Measurements from ENCODE around the gene RDH5.

RDH5 gene, protein sequence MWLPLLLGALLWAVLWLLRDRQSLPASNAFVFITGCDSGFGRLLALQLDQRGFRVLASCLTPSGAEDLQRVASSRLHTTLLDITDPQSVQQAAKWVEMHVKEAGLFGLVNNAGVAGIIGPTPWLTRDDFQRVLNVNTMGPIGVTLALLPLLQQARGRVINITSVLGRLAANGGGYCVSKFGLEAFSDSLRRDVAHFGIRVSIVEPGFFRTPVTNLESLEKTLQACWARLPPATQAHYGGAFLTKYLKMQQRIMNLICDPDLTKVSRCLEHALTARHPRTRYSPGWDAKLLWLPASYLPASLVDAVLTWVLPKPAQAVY

DNA sequence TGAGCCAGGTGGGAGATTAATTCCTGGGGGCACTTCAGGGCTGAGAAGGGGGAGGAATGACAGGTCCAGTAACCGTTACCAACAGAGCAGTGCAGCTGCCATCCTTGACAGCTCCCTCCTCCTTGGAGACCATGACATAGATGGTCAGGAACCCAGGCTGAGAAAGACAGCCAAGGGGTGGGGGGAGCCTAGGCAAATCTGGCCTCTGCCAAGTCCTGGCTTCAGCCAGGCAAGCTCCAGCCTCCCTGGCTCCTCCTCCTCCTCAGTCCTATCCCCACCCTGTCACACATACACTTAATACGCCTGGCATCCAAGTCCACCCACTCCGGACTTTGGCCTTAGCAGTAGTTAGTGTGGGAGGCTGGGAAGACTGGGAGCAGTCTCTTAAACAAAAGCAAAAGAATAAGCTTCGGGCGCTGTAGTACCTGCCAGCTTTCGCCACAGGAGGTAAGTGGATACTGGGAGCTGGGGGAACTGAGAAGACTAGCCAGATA is at the start of gene RDH5:
Gene RDH5 (plus strand): TSS at position 323 of the 494 bp plus-strand sequence. CDS start 792 bp downstream, outside the sequence.
- DNase-seq = no peak

DNA sequence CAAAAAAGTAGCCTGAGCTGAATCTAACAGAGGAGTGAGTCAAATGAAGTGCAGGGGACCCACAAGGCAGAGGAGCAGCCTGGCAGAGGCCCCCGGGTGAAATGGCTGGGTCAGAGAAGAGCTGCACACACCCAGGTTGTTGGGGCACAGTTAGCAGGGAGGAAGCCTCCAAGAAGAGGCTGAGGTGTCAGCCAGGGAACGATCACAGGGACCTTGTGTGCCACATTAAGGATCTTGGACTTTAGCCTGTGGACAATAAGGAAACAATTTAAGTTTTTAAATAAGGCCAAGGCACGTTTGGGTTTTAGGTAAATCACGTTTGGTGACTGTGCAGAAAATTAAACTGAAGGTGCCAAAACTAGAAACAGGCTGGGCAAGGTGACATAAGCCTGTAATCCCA is 48.4 kb upstream of the RDH5 start:
- DNase-seq = no peak

DNA sequence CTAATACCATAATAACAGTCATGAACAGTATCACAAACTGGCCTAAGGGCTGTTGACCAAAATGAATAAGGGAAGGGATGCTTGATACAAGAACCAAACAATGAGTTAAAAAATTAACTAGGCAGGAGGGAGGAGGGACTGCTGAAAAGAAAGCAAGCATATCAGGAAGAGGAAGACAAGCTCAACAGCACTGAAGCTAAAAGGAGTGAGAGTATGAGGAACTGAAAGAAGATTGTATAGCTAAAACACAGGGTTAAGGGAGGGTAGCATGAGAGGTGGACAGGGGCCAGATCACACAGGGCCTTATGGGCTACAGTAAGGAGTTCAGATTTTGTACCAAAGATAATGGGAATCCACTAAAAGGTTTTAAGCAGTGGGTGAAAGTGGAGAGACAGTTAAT is 46.6 kb upstream of the RDH5 start:
- DNase-seq = no peak

DNA sequence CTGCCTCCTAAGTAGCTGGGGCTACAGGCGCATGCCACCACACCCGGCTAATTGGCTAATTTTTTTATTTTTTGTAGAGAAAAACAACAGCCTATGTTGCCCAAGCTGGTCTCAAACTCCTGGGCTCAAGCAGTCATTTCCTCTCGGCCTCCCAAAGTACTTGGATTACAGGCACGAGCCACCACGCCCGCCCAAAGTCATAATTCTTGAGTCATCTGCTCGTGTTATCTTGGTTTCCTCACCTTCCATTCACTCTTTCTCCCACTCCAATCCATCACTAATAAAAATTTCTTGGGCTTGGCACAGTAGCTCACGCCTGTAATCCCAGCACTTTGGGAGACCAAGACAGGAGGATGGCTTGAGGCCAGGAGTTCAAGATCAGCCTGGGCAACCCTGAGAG is 44.5 kb upstream of the RDH5 start:
- DNase-seq = no peak

DNA sequence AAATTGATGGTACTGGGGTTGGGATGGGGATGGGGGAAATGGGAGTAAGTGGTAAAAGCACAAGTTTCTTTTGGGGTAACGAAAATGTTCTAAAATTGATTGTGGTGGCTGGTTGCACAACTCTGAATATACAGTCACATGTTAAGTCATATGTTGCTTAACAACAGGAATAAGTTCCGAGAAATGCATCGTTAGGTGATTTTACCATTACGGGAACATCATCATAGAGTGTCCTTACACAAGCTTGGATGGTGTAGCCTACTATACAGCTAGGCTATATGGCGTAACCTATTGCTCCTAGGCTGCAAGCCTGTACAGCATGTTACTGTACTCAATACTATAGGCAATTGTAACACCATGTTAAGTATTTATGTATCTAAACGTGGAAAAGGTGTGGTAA is 43.5 kb upstream of the RDH5 start:
- DNase-seq = no peak

DNA sequence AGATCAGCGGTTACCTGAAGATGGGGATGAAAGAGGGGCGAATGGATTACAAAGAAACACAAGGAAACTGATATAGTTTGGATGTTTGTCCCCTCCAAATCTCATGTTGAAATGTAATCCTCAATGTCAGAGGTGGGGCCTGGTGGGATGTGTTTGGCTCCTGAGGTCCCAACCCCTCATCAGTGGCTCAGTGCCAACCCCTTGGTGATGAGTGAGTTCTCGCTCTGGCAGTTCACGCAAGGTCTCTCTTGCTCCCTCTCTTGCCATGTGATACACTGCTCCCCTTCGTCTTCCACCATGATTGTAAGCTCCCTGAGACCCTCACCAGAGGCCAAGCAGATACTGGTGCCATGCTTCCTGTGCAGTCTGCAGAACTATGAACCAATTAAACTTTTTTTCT is 40.5 kb upstream of the RDH5 start:
- DNase-seq = no peak

DNA sequence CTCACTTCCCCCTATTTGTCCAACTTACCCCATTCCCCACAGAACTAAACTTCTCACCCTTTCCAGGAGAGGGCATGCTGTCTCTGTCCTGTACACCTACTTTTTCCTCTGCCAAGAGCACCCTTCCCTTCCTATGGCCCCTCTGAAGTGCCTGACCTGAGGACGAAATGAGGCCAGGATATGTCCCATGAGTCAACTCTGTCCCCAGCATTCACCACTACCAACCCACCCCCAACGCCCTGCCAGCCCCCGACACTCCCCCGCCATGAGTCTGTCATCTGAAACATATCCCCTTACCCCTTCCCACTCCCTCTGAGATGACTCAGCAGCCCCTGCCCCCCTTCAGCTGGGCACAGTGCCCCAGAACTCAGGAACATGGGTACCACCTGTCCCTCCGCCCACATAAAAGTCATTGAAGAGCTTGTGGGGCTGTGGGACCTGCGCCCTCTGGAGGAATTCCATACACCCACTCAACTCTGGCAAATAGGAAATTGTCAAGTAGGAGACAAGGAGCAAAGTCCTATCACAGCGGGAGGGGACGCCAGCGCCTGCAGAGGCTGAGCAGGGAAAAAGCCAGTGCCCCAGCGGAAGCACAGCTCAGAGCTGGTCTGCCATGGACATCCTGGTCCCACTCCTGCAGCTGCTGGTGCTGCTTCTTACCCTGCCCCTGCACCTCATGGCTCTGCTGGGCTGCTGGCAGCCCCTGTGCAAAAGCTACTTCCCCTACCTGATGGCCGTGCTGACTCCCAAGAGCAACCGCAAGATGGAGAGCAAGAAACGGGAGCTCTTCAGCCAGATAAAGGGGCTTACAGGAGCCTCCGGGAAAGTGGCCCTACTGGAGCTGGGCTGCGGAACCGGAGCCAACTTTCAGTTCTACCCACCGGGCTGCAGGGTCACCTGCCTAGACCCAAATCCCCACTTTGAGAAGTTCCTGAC is 38.8 kb upstream of the RDH5 start:
- no peak for DNase-seq

DNA sequence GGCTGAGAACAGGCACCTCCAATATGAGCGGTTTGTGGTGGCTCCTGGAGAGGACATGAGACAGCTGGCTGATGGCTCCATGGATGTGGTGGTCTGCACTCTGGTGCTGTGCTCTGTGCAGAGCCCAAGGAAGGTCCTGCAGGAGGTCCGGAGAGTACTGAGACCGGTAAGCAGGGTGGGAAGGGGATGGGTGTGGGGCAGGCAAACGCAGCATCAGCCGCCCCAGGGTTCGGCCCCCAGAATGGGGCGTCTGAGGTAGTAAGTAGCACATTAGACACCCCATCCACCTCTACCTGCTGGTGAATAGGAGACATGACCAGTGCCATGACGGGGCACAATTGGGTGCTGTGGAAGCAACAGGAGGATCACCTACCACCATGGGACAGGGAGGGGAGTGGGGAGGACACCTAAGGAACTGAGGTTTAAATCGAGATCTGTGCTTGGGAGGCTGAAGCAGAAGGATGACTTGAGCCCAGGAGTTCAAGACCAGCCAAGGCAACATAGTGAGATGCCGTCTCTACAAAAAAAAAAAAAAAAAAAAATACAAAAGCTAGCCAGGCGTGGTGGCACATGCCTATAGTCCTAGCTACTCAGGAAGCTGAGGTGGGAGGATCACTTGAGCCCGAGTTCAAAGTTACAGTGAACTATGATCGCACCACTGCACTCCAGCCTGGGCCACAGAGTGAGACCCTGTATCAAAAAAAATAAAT is 38.0 kb upstream of the RDH5 start:
- DNase-seq = no peak

DNA sequence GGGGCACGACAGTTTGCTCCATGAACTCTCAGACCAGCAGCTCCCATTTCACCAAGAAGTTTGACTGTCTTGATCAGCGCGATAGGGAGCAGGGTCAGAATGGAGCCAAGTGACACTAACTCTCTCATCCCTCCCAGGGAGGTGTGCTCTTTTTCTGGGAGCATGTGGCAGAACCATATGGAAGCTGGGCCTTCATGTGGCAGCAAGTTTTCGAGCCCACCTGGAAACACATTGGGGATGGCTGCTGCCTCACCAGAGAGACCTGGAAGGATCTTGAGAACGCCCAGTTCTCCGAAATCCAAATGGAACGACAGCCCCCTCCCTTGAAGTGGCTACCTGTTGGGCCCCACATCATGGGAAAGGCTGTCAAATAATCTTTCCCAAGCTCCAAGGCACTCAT is 36.5 kb upstream of the RDH5 start:
- DNase-seq = no peak

DNA sequence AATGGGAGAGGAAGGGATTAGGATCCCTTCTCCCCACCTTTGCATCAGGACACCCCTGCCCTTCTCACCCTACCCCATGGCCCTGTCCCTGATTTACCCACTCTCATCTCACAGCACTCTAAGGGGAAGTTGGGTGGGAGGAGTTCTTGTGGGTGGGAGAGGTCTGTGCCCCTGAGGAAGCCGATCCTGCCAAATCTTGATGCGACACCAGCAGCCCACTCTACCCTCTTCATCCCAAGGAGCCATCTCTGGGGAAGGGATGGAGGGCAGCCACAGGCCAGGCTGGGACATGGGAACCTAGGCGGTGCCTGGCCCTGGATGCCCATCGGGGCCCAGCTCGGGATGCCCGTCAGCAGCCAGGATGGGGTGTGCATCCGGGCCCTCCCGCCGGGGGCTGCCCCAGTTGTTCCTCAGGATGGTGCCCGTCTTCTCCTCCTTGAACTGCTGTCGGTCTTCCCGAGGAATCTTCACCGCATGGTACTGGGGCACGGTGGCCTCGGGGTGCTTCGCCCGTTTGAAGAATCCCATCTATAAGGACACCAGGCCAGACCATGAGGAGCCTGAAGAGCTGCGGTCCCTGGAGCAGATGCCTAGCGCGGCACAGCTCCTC is 35.3 kb upstream of the RDH5 start:
- DNase-seq = no peak

DNA sequence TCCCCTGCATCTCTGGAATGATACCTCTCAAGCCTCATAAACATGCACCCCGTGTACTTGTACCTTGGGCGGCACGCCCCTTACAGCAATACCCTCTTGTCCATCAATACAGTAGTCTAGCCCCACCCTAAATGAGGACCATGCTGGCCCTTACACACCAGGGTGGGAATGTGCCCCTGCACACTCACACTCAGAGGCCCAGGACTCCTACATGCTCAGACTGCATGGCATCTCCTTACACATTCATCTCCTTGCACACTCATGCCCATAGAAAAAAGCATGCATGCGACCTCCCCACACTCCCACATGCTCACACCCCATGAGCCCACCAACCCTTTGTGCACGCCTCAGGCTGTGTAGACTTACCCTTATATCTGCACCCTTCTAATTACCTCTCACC is 34.5 kb upstream of the RDH5 start:
- DNase-seq = no peak

DNA sequence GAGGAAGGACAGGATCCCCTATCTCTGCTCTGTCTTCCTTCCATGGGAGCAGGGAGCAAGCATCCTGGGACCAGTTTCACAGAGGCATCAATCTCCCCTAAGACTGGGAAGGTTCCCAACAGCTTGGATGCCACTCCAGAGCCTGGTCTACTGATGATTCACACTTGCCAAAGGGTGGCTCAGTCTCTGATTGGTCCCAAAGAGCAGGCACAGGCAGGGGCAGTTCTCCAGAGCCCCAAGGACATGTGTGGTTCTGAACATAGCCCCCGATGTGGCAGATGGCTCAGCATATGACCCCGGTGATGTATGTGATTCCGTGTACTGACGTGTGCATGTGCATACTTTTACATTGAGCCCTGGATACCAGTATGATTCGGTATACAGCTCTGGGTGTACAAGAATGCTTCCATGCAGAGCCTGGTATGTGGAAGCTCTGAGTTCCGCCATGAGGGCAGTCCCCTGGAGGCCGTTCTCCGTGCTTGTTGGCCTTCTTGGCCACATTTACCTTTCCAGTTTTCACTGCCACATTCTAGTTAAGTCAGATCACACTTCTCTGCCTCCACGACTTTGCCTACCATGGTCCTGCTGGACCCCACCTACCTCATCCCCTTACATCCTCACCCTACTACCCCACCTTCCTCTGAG is 33.7 kb upstream of the RDH5 start:
- no peak for DNase-seq

DNA sequence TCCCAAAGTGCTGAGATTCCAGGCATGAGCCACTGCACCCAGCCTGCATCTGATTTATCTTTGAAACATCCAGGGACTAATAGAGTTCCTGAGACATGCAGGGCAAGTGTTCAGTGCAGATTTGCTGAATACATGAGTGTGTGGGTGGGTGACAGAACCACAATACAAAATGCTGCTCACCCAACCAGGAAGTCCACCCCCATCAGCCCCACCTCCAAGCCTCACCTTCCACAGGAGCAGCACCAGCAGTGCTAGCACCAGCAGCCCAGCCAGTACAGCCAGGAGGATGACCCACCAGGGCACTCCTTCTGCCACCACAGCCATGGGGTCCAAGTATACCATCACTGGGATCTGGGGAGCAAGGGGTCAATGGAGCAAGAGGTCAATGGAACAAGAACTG is 32.4 kb upstream of the RDH5 start:
- no peak for DNase-seq

DNA sequence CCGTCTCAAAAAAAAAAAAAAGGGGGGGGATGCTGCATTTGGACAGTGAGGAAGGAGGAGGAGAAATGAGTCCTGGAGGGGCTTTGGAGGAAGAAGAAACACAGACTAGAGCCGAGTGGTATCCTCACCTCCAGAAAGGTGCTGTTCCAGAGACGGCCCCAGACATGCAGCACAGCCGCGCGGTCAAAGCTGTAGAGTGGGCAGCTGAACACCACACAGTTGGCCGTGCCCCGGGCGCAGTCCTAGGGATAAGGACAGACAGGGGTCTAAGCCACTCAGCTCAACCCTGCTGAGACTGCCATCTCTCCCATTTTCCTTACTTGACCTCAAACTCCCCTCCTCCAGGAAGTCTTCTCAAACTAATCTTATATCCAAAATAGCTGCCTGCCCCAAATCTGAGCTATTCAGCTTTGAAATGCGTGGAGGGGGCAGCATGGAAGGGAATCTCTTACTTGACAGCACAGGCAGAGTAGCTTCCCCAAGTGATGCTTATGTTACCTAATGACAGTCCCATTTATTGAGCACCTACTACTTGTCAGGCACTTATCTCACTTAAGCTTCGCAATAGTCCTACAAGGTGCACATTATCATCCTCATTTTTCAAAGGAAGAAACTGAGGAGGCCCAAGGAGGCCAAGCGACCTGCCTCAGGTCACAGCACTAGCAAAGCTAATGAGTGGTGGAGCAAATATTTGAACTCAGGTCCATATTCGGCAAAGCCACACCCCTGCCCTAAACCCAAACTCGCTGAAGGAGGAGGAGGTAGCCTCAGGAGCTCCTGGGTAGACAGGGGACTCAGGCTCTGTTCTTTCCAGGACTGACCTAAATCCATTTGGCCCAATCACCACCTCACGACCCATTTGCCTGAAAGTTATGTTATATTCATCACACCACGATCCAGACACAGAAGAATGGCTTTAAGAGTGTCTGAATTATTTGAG is 31.2 kb upstream of the RDH5 start:
- DNase-seq = no peak

DNA sequence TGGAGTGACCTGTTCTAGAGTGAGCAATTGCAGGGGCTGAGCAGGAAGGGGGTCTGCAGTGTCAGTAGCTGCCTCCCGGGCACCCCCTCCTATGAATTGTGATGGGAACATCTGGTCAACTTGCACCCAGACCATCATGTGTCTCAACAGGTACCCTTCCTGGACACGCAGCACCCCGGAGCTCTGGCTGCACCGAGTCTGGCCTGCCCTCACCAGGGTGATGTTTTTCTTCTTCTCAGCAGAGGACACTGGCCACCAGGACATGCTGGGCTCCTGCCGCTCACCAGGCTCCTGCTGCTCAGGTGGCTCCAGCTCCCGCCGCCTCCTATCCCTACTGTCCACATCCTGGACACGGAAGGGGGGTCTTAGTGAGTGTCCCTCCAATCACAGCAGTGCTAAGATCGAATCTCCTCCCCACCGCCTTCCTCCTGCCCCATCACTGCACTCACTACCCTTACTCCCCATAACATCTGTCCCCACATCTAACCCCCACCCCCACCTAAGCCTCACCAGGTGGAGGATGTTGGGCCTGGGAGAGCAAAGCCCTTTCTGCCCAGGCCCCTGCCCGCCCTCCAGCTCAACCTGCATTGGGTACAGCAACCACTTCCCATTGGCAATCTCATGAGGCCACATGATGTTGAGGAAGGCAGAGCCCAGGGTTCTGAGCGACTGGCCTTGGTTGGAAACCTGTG is 27.4 kb upstream of the RDH5 start:
- DNase-seq = no peak

DNA sequence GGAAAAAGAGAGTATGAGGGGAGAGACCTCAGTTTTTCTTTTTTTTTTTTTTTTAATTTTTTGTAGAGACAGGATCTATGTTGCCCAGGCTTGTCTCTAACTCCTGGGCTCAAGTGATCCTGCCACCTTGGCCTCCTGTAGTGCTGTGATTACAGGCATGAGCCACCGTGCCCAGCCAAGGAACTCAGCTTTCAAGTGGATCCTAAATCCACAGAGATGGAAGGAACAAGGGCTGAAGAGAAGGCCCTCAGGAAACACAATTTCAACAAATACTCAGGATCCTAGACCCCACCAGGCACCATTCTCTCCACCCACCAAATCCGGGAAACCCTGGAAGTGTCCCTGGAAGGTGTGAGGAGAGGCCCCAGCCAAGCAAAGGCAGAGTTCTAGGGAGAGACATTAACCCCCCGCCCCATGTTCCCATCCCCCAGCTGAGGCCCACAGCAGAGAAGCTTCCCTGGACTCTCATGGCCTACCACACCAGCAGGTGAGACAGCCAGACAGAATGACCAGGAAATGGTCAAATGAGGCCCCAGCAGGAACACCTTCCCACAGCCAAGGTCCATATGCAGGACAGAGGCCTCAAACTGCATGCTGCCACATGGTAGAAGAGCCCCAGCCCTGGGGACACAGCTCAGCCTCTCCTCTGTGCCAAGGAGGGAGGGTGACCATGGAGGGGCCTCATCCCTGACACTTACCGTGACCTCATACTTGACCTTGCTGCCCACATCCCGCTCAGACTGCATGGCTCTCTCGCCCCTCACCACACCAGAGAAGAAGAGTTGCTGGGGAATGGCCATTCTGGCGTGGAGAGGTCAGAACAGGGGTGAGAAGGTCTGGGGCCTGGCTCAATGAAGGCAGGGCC is 26.6 kb upstream of the RDH5 start:
- no peak for DNase-seq

DNA sequence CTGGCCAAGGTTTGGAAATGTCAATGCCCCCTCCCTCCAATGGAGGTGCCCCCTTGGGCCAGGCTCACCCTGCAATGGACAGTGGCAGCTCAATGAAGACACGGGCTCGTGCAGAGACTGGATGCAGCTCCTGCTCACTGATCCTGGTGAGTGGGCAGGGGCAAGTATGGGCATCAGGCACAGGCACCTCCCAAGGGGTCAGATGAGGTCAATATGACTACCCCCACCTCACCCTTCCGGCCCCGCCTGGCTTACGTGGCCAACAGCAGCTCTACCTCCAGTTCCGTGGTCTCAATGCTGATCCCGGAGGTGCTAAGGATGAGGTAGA is 26.0 kb upstream of the RDH5 start:
- no peak for DNase-seq

DNA sequence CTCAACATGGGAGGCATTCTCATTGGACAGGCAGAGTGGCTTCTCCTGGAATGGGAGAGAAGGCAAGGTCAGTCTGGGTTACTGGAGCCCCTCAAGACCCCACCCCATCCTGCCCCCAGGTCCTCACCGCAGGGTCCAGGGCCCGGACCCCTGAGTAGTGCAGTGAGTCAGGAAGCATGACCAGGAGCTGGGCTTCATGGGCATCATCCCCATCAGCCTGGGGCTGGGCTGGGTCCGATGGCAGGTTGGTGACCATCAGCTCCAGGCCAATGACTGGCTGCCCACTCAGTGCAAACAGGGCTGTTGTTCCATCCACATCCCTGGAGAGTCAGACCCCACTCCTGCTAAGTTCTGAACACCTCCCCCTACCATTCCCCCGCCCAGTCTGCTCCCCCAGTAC is 25.5 kb upstream of the RDH5 start:
- no peak for DNase-seq

DNA sequence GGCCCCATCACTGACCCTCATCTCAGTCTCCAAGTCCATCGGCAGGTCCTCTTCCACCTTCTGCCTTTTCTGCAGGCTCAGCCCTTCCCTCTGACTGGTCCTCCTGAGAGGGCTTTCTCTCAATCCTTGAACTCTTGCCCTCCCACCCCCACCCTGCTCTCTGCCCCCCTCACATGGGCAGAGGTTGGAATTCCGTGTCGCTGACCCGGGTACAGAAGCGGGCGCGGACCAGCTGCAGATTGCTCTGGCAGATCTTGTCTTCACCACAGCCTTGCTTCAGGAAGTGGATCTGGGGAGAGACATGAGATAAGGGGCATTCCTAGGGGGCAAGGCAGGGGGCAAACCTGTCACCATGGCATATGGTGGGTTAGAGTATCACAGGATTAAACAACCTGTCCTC is 24.8 kb upstream of the RDH5 start:
- DNase-seq = no peak

DNA sequence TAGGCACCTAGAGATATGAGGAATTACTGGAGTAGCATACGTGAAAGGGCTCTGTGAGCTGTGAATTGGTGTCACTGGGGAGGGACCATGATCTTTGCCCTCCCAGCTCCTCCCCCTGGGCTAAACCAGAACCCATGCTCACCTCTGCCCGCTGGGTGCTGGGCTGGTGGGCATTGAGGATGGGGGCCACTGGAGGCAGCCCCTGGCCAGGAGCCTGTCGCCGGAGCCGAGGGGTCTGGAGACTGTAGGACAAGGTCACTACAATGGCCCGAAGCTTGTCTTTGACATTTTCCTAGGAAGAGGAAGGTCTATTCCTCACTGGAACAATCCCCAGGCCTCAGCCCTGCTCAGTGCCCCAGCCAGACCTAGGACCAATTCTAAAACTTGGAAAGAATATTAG is 24.1 kb upstream of the RDH5 start:
- no peak for DNase-seq

All from NCI-H1417 treated with DMSO at 0.1 percent for 48 hours (cell line).